ENCODE data around the gene SLC7A10. TPM values are rescaled to one million over a fixed set of nuclear protein-coding genes. Genes with fewer than 3 reads are reported as not detected.

SLC7A10 gene
- total RNA-seq, 2 experiments from 2014 or later = not detected

GRCh38 chr19:33208371-33208895, 17.2 kb downstream of the SLC7A10 start:
- H3K4me3 ChIP-seq (ENCODE audit: low read depth, low read length, poor library complexity, severe bottlenecking) = no peak overlapping the region
- BruUV-seq (replicated peaks) = no TSS peak
- no peaks in the 10 kb centered on the region for H4K20me1 ChIP-seq (ENCODE audit: insufficient read depth, low read length)
- no peaks in the 10 kb centered on the region for H3K4me1 ChIP-seq (ENCODE audit: insufficient read depth, low read length, poor library complexity, severe bottlenecking)
- DNase-seq (ENCODE audit: low spot score) = no peak
- no peak overlapping the region for H3K4me2 ChIP-seq (ENCODE audit: low read length)
- TF ChIP-seq EZH2phosphoT487 (IDR thresholded peaks at IDR 0.05; ENCODE audit: borderline replicate concordance, low read depth, low read length) = no peak
- no peak overlapping the region for H2AFZ ChIP-seq (ENCODE audit: low read length)
- H3K36me3 ChIP-seq (ENCODE audit: insufficient read depth, low read length) = no peaks in the 10 kb centered on the region
- no peaks in the 10 kb centered on the region for H3K9me3 ChIP-seq (ENCODE audit: low read length)
- CTCF ChIA-PET (ENCODE audit: unreplicated experiment) = no interaction called here
- no peaks in the 10 kb centered on the region for H3K9me2 ChIP-seq (ENCODE audit: insufficient read depth, low read length)
- H3K79me2 ChIP-seq (ENCODE audit: insufficient read depth, low read depth, low read length) = no peaks in the 10 kb centered on the region
- intact Hi-C loops (cut with micrococcal nuclease; ENCODE audit: unreplicated experiment) = no loop called here
- no peak overlapping the region for H3K27ac ChIP-seq (ENCODE audit: low read depth, low read length, poor library complexity, severe bottlenecking)
- POLR2A ChIA-PET = no interaction called here

- intact Hi-C loops (cut with micrococcal nuclease; ENCODE audit: unreplicated experiment) = no loop called here
- CTCF ChIA-PET (ENCODE audit: unreplicated experiment) = no interaction called here
- BruUV-seq (replicated peaks) = no TSS peak
Observed at GRCh38 chr19:33207903-33208302, 17.7 kb downstream of the SLC7A10 start.

GRCh38 chr19:33207040-33207620, 18.5 kb downstream of the SLC7A10 start:
- Histone ChIP-seq H3K27ac (ENCODE audit: low read depth, low read length, poor library complexity, severe bottlenecking) (no peak overlapping the region), H2AFZ (ENCODE audit: low read length) (no peak overlapping the region), H3K9me2 (ENCODE audit: insufficient read depth, low read length) (no peaks in the 10 kb centered on the region), H3K9me3 (ENCODE audit: low read length) (no peaks in the 10 kb centered on the region), H3K4me2 (ENCODE audit: low read length) (no peak overlapping the region), H3K4me3 (ENCODE audit: low read depth, low read length, poor library complexity, severe bottlenecking) (no peak overlapping the region), H4K20me1 (ENCODE audit: insufficient read depth, low read length) (no peaks in the 10 kb centered on the region), H3K4me1 (ENCODE audit: insufficient read depth, low read length, poor library complexity, severe bottlenecking) (no peaks in the 10 kb centered on the region), H3K79me2 (ENCODE audit: insufficient read depth, low read depth, low read length) (no peaks in the 10 kb centered on the region), H3K36me3 (ENCODE audit: insufficient read depth, low read length) (no peaks in the 10 kb centered on the region)
- BruUV-seq (replicated peaks) = no TSS peak
- TF ChIP-seq CTCF (conservative IDR thresholded peaks at IDR 0.05; ENCODE audit: low read length) = no peak
- no peak for TF ChIP-seq EZH2phosphoT487 (IDR thresholded peaks at IDR 0.05; ENCODE audit: borderline replicate concordance, low read depth, low read length)
- intact Hi-C loops (cut with micrococcal nuclease; ENCODE audit: unreplicated experiment) = no loop called here
- POLR2A ChIA-PET = no interaction called here
- CTCF ChIA-PET (ENCODE audit: unreplicated experiment) = no interaction called here
- no peak for DNase-seq (ENCODE audit: low spot score)

More at GRCh38 chr19:33207903-33208302, 17.7 kb downstream of the SLC7A10 start:
- H3K4me1 ChIP-seq (ENCODE audit: insufficient read depth, low read length, poor library complexity, severe bottlenecking) = no peaks in the 10 kb centered on the region
- H2AFZ ChIP-seq (ENCODE audit: low read length) = no peak overlapping the region
- H3K36me3 ChIP-seq (ENCODE audit: insufficient read depth, low read length) = no peaks in the 10 kb centered on the region
- H3K79me2 ChIP-seq (ENCODE audit: insufficient read depth, low read depth, low read length) = no peaks in the 10 kb centered on the region
- no peaks in the 10 kb centered on the region for H3K9me3 ChIP-seq (ENCODE audit: low read length)
- TF ChIP-seq EZH2phosphoT487 (IDR thresholded peaks at IDR 0.05; ENCODE audit: borderline replicate concordance, low read depth, low read length) = no peak
- TF ChIP-seq CTCF (conservative IDR thresholded peaks at IDR 0.05; ENCODE audit: low read length) = no peak
- no peak overlapping the region for H3K4me2 ChIP-seq (ENCODE audit: low read length)
- H3K4me3 ChIP-seq (ENCODE audit: low read depth, low read length, poor library complexity, severe bottlenecking) = no peak overlapping the region
- H3K27ac ChIP-seq (ENCODE audit: low read depth, low read length, poor library complexity, severe bottlenecking) = no peak overlapping the region
- no peaks in the 10 kb centered on the region for H3K9me2 ChIP-seq (ENCODE audit: insufficient read depth, low read length)
- no peaks in the 10 kb centered on the region for H4K20me1 ChIP-seq (ENCODE audit: insufficient read depth, low read length)
- DNase-seq (ENCODE audit: low spot score) = no peak
- POLR2A ChIA-PET = no interaction called here
